SIG-M5 treated with dmso at 0.1 percent for 504 hours (cell line): ENCODE results near the gene LEKR1.
"Not testable (repeated sequence)": the region's sequence is repeated elsewhere in the genome, so short reads cannot be mapped to it uniquely, and the experiment has no call there.

Source experiments
- DNase-seq: peaks from one replicate; lab custom pipeline; 2025; ENCODE audit not compliant: unreplicated experiment; lab: John Stamatoyannopoulos, UW

LEKR1 gene

DNA sequence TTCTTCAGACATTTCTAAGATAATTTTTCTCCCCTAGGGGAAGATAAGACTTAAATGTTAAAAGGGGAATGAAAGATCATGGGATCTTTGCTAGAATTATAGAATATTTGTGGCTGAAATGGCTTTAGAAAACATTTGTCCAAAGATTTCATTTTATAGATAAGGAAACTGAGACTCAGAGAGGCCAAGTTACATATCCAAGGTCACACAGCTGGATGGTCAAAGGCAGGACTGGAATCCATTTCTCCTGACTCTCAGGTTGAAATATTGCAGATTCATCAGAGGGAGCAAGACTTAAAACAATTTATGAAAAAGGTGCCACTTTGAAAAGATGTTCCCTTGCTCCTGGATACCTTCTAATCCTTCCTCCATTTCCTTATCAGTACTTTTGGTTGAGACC, 19.5 kb upstream of the LEKR1 start:
- DNase-seq = no peak

DNA sequence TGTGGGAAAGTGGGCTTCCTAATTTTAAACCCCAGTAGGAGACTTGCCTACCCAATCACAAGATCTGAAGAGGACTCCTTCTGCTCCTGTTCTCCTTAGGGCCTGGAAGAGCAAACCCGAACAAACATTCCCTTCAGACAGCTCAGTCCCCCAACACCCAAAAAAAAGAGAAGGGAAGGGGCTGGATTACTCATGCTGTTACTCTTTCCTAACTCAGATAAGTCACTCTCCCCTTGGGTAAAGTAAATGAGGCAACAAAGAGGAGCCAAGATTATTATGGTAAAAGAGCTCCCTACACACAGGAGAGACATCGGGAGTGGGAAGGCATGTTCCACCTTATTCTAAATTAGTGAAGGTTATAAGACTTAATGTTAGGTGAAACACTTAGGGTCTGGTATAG, 18.1 kb upstream of the LEKR1 start:
- DNase-seq = no peak

DNA sequence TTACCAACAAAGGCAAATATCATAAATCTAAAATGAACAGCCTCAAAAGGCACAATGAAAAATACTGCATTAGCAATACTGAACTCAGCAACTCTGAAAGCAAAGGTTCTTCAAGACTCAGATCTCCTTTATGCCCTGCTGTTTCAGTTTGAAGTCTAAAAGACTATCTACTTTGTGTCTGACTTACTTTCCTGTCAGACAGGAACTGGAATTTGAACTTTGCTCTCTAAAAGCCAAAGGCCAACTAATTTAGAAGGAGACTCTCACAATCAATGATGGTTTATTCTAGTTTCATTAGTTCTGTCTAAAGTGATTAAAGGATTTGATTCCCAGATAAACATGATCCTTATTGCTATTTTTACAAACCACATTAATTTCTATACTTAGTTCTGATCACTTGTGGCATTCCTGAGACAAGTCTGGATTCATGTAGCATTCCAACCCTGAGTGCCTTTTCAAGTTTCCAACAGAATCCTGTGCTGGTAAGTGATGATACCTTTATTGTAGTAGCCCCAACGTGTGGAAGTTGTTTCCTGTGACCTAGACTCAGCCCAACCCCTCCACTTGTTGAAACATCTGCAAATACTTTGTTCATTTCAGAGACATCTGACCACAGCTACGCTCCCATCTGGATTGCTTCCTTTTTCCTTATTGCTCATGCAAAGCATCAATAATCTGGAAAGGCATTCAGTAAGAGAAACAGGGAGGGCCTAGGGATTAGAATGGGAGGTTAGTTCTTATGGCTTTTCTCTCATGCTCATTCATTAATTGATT, 14.9 kb upstream of the LEKR1 start:
- DNase-seq = peak; percentile 18

DNA sequence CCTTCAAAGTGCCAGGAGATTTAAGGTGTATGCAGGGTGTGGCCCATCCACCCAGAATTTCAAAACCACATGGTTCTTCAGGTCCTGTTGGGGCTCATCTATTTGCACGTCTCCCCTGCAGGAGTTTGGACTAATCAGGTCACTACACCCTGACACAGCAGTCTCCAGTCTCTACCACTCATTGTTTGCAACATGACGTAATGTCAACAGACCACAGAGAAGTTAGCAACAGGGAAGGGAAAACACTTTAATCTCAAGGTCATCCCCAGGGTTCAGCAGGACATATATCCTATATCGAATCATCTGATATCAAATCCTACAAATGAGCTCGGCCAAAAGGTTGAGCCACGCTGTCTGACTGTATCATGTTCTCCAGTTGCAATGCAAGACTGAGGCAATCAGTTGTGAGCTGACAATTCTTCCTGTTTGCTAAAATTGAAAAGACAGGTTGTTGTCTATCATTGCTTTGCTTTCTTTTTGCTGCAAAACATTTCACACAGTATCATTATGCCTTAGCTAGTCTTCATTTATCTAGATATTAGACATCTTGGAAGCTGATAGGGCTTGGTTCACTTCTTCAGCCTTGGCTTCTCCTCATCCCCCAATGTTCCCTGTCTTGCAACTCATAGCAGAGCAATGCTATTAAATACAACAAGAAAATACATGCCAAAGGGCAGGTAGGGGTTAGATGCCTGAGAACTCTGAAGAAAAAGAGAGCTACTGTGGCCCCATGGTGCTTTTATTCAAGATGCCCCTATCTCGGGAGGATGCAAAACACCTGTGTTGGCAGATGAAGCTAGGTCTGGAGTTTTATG, 13.4 kb upstream of the LEKR1 start:
- peak; percentile 80 for DNase-seq

DNA sequence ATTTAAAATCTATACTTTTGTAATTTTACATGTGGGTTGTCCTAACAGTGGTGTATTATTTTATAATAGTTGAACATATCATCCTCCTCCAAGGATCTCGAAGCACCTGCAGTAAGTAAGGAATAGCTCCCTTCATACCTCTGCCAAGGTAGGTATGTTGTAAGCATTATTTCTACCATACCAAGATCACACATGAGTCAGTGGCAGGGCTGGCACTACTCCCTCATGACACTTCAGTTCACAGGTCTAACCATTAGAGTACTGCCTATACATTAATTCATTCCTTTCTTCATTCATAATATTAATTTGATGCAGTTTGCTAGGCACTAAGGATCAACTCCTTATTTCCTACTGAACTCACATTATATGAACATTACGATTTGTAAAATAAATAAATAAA, 11.9 kb upstream of the LEKR1 start:
- DNase-seq = no peak

GRCh38 chr3:156816091-156816793, 9.9 kb upstream of the LEKR1 start:
- DNase-seq = no peak

DNA sequence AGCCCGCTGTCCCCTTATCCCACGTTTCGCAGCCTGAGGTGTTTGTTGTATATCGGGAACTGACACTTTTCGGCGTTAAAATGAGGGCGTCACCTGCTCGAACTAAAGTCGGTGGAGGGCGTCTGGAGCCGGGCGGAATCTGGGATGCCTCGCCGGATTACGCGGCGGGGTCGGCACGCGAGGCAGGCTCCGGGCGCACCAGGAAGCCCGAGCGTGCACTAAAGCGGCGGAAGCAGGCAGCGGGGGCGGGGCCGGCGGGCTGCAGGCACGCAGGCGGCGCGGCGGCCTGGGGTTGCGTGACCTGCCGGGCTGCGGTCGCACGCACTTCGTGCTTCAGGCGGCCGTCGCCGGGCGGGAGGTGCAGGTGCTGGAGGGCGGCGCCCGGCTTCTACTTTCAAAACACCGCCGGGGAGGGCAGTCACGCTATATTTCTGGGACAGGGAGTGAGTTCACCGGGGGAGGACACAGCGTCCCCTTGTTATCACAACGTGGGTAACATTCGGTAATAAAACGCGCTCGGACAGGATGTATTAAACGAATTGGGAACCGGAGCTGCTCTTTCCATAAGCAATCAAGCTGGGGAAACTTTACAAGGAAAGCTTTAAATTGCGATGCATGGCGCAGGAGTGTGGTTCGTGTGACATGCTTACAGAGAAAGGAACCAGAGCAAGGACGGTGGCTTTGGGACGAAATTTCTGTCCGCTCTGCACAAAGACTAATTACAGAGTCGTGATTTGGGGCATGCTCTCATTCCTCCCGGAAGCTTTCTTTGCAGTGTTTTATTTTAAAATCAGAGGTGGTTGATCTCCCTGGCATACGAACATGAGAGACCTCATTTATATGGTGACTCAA, 9.1 kb upstream of the LEKR1 start:
- peak; percentile 80 for DNase-seq

GRCh38 chr3:156817646-156818272, 8.4 kb upstream of the LEKR1 start:
- no peak for DNase-seq

- DNase-seq = no peak
These were observed 7.9 kb upstream of the LEKR1 start for GRCh38 chr3:156818273-156818651.

- no peak for DNase-seq
These were observed 7.3 kb upstream of the LEKR1 start for GRCh38 chr3:156818890-156819289.

DNA sequence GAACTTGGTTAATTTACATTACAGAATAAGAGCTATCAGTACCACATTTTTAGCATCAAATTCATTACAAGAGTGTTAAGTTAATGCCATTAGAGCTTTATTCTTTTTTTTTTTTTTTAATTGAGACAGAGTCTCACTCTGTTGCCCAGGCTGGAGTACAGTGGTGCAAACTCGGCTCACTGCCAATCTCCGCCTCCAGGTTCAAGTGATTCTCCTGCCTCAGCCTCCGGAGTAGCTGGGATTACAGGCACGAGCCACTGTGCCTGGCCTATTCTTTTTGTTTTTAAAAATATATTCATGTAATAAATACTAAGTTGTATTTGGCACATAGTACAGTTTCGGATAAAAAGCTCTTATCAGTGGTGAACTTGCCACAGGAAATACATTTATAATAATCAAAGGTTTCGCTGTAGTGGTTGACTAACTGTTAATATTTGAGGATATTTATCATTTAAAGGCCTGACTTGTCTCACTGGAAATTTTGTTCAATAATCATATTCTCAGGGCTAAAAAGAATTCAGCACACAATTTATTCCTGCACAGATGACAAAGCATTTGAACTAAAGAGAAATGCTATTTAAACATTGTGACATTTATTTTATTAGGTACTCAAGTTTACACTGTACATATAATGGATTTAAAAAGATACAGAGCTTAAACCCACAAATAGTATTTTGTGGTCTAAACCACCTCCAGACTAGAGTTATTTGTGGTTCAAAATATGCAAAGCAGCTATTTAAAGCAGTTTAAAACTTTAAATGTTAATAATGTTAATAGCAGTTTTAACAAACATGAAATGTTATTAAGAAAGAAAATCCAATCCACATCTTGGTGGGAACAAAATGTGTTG, 6.1 kb upstream of the LEKR1 start:
- DNase-seq = no peak

DNA sequence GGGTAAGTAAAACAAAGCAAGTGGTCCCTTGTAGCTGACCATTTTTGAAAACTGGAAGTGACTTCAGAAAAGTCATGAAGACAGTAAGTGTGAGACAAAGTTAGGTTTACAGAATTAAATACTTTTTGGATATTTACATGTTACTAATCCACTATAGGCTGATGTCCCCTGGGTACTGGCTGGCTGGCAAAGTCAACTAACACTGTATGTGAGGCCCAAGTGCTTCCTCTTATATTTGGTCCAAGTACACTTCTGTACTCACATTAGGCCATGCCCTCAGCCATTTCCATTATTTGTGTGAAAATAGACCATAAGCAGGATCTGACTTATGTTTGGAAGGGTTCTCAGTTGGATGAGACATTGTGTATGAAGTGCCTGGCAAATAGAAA, 5.5 kb upstream of the LEKR1 start:
- no peak for DNase-seq

- not testable (repeated sequence) for DNase-seq
These were observed 3.4 kb upstream of the LEKR1 start for GRCh38 chr3:156822626-156823260.

- peak; percentile 88 for DNase-seq
These were observed 384 bp upstream of the LEKR1 start for GRCh38 chr3:156825795-156826143.

DNA sequence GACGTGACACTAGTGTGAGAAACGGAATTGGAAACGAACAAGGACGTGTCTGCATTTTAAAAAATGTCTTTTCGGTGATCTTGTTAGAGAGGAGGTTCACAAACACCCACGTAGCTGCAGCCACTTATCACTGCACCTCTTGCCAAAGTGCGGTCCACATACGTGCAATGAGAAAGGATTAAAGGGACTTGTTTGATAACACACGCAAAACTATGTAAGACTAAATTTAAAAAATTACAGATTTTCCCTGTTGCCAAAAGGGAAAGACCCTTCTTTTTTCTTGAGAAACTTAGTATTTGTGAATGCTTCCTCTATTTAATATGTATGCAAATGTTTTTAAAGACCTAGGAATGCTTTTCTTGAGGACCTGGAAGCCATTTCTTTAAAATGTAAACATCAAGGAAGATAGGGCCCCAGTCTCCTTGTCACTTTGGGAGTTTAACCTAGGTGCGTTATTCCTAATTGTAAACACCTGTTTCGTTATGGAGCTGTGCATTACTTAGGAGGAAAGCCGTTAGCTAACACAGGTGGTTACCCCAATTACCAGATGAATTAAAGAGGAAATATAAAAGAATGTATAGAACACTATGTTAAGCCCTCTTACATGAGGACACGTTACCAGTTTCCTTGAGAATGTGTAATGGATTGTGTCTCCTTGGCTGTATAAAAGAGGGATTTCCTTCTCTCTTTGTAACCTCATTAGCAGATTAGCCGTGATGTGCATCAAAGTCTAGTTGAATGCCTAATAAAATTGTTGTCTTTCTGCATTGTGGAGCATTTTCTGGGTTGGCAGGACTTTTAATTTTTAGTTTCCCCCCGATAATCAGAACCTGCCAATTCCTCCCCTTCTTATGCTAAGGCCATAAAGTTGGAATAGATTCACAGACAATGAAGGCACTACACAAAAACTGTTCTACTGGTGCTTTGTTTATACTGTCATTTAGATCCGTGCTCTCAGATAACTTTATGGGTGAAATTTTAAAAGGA, 1.0 kb downstream of the LEKR1 start:
- no peak for DNase-seq

DNA sequence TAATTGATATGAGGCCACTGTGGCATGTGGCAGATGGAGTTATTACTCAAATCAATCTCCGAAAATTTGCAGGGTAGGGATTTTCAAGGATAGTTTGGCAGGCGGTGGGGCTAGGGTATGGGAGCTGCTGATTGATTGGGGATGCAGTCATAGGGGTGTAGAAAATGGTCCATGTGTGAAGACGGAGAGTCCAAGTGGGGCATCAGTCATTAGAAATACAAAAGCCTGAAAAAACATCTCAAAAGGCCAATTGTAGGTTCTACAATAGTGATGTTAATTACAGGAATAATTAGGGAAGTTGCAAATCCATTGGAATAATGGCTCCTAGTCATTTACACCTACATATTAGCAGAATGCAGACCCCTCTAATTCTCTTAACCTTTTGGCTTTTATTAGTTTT, 4.9 kb downstream of the LEKR1 start:
- no peak for DNase-seq

GRCh38 chr3:156834435-156834834, 8.3 kb downstream of the LEKR1 start:
- DNase-seq = no peak

DNA sequence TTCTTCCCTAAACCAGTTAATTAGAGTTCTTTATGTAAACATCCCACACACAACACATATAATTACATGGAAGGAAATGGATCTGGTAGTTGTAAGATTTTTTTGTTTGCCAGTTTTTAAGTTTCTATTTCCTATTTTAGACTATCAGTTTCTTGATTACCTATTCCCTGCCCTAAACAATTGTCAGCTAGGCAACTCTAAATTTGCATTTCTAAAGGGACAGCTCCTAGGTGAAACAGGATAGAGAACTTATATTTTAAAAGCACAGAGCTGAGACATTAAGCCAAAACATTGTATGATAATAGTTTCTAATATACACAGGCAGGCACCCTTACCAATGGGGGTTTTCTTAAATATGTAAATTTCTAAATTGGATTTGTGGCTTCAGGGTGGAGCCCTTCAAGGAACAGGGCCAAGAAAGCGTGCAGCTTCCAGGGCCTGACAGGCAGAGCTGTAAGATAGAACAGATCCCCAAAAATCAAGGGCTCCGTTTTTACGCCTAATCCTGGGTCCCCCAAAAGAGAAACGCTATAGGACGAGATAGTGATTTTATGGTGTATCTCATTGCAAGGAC, 8.9 kb downstream of the LEKR1 start:
- DNase-seq = no peak
